K562 (cell line): ENCODE data around the gene LTBP4. TPM values are rescaled to one million over a fixed set of nuclear protein-coding genes. Genes with fewer than 3 reads are reported as not detected.

Experiments
- ATAC-seq: fragments of 200-7000 bp; cut with Tn5 transposase; 3 replicates; pipeline ENCODE4 v1.9.1; 2020; ENCODE audit warnings: moderate library complexity
- BruUV-seq: library from RNA; stranded (reverse); fragments of 400-500 nt; replicated peaks from 2 replicates; lab custom pipeline; 2021; lab: Mats Ljungman, UMichigan
- CTCF ChIA-PET: fragments of 300-600 bp; formaldehyde crosslinking; extraction: SDS; loops from one replicate; lab custom pipeline; 2021; ENCODE audit warnings: low intra/inter-chr PET ratio; lab: Yijun Ruan, JAX
- POLR2A ChIA-PET: fragments of 300-600, 350-650 bp; sonication (Branson Sonifier 250); formaldehyde crosslinking; extraction: SDS; loops from one replicate; lab custom pipeline; 2021; ENCODE audit warnings: antibody characterized with exemption, inconsistent platforms; lab: Yijun Ruan, JAX
- DNase-seq, 4 experiments: peaks; one replicate each; pipeline versions ENCODE4 v3.0.0 to v3.0.0-alpha.2; 2011 to 2018; ENCODE audit warnings: low spot score in 3 of 4, mixed read lengths in 3 of 4; ENCODE audit errors: extremely low read depth in 1 of 4
- FAIRE-seq: peaks from 2 replicates; lab custom pipeline; 2011; peaks lifted over from hg19 to GRCh38; lab: Jason Lieb, UNC
- H2AFZ ChIP-seq: 2 replicates; pipeline ENCODE4 v1.6.0; 2011; ENCODE audit warnings: low read depth, low read length, control low read depth, inconsistent platforms
- H3K27ac ChIP-seq: fragments of 200-600 bp; 3 replicates; pipeline ENCODE4 v1.8.0; 2011; ENCODE audit warnings: low read depth, mild to moderate bottlenecking, control low read depth, inconsistent platforms, low read length, moderate library complexity, mixed read lengths; ENCODE audit errors: extremely low read depth
- H3K27me3 ChIP-seq, 2 experiments: fragments of 300-600 bp in 1 of 2; 2 replicates in 1 of 2; 3 replicates in 1 of 2; pipeline versions ENCODE4 v1.6.0 to v1.8.0; 2011; ENCODE audit warnings: inconsistent platforms in 2 of 2, low read length in 2 of 2, mild to moderate bottlenecking in 1 of 2, mixed read lengths in 1 of 2, moderate library complexity in 1 of 2; ENCODE audit not compliant: control insufficient read depth in 2 of 2, insufficient read depth in 2 of 2
- H3K36me3 ChIP-seq: fragments of 300-600 bp; 3 replicates; pipeline ENCODE4 v1.8.0; 2011; ENCODE audit warnings: mild to moderate bottlenecking, low read length, inconsistent platforms; ENCODE audit not compliant: control insufficient read depth, insufficient read depth
- H3K4me1 ChIP-seq, 2 experiments: fragments of 200-600 bp in 1 of 2; replicated peaks in 1 of 2; 2 replicates in 1 of 2; 3 replicates in 1 of 2; pipeline versions ENCODE4 v1.5.1 to v1.8.0; 2011; ENCODE audit warnings: inconsistent platforms in 2 of 2, low read length in 2 of 2, mild to moderate bottlenecking in 1 of 2, mixed read lengths in 1 of 2, moderate library complexity in 1 of 2; ENCODE audit not compliant: control insufficient read depth in 2 of 2, insufficient read depth in 2 of 2
- H3K4me2 ChIP-seq: 2 replicates; pipeline ENCODE4 v1.6.1; 2011; ENCODE audit warnings: low read length, control low read depth, inconsistent platforms, mixed read lengths; ENCODE audit not compliant: insufficient read depth
- H3K4me3 ChIP-seq: fragments of 200-600 bp; sonication (generic), shearing (Covaris generic); 2 replicates; pipeline ENCODE4 v1.5.1; 2016; ENCODE audit warnings: control low read depth, inconsistent platforms
- H3K79me2 ChIP-seq: fragments of 200-600 bp; 3 replicates; pipeline ENCODE4 v1.8.0; 2011; ENCODE audit warnings: low read length, inconsistent platforms; ENCODE audit not compliant: control insufficient read depth, insufficient read depth
- H3K9ac ChIP-seq, 2 experiments: 2 replicates each; pipeline versions ENCODE4 v1.6.0 to v1.6.1; 2011; ENCODE audit warnings: low read depth in 2 of 2, low read length in 2 of 2, control low read depth in 1 of 2, inconsistent platforms in 1 of 2, mild to moderate bottlenecking in 1 of 2, mixed read lengths in 1 of 2; ENCODE audit not compliant: insufficient read depth in 1 of 2
- H3K9me1 ChIP-seq: one replicate; pipeline ENCODE4 v1.6.0; 2011; ENCODE audit warnings: inconsistent platforms, mild to moderate bottlenecking, low read length, moderate library complexity; ENCODE audit not compliant: control insufficient read depth, insufficient read depth
- H3K9me3 ChIP-seq: replicated peaks from 2 replicates; pipeline ENCODE4 v1.5.1; 2011; ENCODE audit warnings: low read depth, low read length, inconsistent platforms; ENCODE audit not compliant: control insufficient read depth, insufficient read depth
- H4K20me1 ChIP-seq: replicated peaks from 2 replicates; pipeline ENCODE4 v1.6.1; 2011; ENCODE audit warnings: low read length, inconsistent platforms, mixed read lengths; ENCODE audit not compliant: control insufficient read depth, insufficient read depth
- EP400 ChIP-seq: fragments of 450-650 bp; IDR thresholded peaks from 2 replicates; pipeline ENCODE4 v1.6.1; 2017; ENCODE audit warnings: antibody characterized with exemption, mild to moderate bottlenecking, moderate library complexity
- NFIC ChIP-seq: fragments of 450-650 bp; IDR thresholded peaks from 2 replicates; pipeline ENCODE4 v1.6.1; 2017; ENCODE audit warnings: mild to moderate bottlenecking, inconsistent platforms
- PYGO2 ChIP-seq: fragments of 450-650 bp; IDR thresholded peaks from 2 replicates; pipeline ENCODE4 v1.6.1; 2016; ENCODE audit warnings: mild to moderate bottlenecking, missing genetic modification characterization, moderate library complexity, missing compliant biosample characterization
- SRSF3 ChIP-seq: fragments of 200-400 bp; formaldehyde crosslinking; IDR thresholded peaks from 2 replicates; pipeline ENCODE4 v1.6.1; 2016; ENCODE audit warnings: mild to moderate bottlenecking, low read length, moderate library complexity; ENCODE audit not compliant: insufficient read depth
- STAT5A ChIP-seq: IDR thresholded peaks from 2 replicates; pipeline ENCODE4 v1.6.1; 2012; ENCODE audit warnings: low read length, inconsistent platforms, borderline replicate concordance
- WGBS: fragments of 100-300 bp; shearing (Covaris generic); methylation state at CpG from one replicate; pipeline ENCODE4 v1.1.6; 2016; ENCODE audit warnings: low coverage, mixed read lengths; ENCODE audit not compliant: insufficient coverage; ENCODE audit errors: missing lambda C conversion rate; 5-methylcytosine and 5-hydroxymethylcytosine counted together
- in situ Hi-C: fragments of 300-500 bp; cut with MboI; formaldehyde crosslinking; loops from 4 replicates; pipeline ENCODE4 v1.15.0; 2018; ENCODE audit warnings: inconsistent platforms, mixed read lengths
- intact Hi-C: fragments of 100-400 bp; cut with micrococcal nuclease; formaldehyde crosslinking; loops from 2 replicates; pipeline ENCODE4 v1.14.2; 2022
- polyA plus RNA-seq, 8 experiments: library from polyadenylated mRNA; depleted of rRNA in 4 of 8; stranded (reverse) in 5 of 8; unstranded in 3 of 8; fragments of >200 nt; fragmentation: Nextera tagmentation in 2 of 8; fragmentation: Illumina TruSeq in 1 of 8; extraction: Ambion mirVana in 2 of 8; extraction: Trizol in 1 of 8; gene quantifications; 2 replicates each; pipeline versions ENCODE4 v1.2.1 to v1.2.3, GENCODE V29; 2011 to 2014; ENCODE audit warnings: inconsistent platforms in 1 of 8, missing spikeins in 1 of 8
- total RNA-seq, 7 experiments: library from RNA; depleted of rRNA in 6 of 7; stranded (reverse); fragments of >200 nt in 6 of 7; fragmentation: Illumina TruSeq in 2 of 7; extraction: Trizol in 2 of 7; gene quantifications; 2 replicates each; pipeline versions ENCODE4 v1.2.1 to v1.2.3, GENCODE V29; 2011 to 2021; ENCODE audit warnings: low replicate concordance in 1 of 7
- TF ChIP-seq, protein P1 (sequence below), 2 experiments: fragments of 450-650 bp; IDR thresholded peaks; 2 replicates each; pipeline ENCODE4 v1.6.1; 2016; ENCODE audit warnings: mild to moderate bottlenecking in 2 of 2, borderline replicate concordance in 1 of 2, low read depth in 1 of 2, moderate library complexity in 1 of 2
- TF ChIP-seq, protein P2 (sequence below): fragments of 450-650 bp; conservative IDR thresholded peaks from 2 replicates; pipeline ENCODE4 v1.6.1; 2016; ENCODE audit warnings: missing genetic modification characterization, low read depth, mild to moderate bottlenecking, missing compliant biosample characterization, moderate library complexity
- TF ChIP-seq, protein P3 (sequence below): fragments of 250-450 bp; sonication (Bioruptor Pico); IDR thresholded peaks from 2 replicates; pipeline ENCODE4 v1.9.0; 2021; ENCODE audit warnings: mild to moderate bottlenecking, inconsistent platforms

LTBP4 gene
- total and polyA plus RNA-seq, 9 of the 15 experiments (the other 6 are each of a cell fraction or from before 2014, with no cell fraction given), result 0.35 to 160 (median 31.6) TPM

DNA sequence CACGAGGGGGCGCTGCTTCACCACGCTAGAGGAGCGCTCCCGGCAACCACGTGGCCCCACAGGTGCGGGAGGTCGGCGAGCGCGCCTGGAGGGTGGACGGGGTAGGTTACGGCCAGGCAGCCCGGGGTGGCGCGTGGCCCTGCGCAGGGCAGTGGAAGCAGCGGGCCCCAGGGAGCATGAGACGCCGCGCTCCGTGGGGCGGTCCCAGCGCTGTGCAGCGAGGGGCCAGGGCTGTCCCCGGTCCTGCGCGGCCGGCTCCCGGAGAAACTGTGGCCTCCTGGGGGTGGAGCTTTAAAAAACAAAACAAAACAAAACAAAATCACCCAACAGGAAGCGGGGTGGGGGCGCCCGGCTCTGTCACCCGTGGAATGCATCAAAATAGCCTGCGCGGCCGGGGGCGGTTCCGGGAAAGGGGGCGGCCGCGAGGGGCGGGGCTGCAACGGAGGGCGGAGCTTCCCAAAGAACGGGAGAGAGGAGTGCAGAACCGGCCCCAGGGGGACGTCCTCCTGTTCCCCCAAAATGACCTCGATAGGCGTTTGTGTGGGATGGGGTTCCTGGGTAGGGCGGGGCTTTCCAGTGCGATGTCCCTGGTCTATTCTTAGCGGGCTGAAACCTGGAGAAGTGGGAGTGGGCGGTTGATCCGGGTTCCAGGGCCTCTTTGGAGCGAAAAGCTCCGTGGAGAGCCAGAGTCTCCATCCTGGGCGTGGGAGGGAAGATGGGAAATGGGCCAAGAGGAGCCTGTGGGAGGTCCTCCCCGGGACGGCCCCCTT lies 61.9 kb downstream of the LTBP4 start:
- in situ Hi-C loops, result no loop called here
- peak overlapping the region; percentile 87 for H3K4me2 ChIP-seq
- TF ChIP-seq PYGO2 (tag), result no peak
- TF ChIP-seq EP400, result peak; percentile 96
- TF ChIP-seq, protein P1, sequence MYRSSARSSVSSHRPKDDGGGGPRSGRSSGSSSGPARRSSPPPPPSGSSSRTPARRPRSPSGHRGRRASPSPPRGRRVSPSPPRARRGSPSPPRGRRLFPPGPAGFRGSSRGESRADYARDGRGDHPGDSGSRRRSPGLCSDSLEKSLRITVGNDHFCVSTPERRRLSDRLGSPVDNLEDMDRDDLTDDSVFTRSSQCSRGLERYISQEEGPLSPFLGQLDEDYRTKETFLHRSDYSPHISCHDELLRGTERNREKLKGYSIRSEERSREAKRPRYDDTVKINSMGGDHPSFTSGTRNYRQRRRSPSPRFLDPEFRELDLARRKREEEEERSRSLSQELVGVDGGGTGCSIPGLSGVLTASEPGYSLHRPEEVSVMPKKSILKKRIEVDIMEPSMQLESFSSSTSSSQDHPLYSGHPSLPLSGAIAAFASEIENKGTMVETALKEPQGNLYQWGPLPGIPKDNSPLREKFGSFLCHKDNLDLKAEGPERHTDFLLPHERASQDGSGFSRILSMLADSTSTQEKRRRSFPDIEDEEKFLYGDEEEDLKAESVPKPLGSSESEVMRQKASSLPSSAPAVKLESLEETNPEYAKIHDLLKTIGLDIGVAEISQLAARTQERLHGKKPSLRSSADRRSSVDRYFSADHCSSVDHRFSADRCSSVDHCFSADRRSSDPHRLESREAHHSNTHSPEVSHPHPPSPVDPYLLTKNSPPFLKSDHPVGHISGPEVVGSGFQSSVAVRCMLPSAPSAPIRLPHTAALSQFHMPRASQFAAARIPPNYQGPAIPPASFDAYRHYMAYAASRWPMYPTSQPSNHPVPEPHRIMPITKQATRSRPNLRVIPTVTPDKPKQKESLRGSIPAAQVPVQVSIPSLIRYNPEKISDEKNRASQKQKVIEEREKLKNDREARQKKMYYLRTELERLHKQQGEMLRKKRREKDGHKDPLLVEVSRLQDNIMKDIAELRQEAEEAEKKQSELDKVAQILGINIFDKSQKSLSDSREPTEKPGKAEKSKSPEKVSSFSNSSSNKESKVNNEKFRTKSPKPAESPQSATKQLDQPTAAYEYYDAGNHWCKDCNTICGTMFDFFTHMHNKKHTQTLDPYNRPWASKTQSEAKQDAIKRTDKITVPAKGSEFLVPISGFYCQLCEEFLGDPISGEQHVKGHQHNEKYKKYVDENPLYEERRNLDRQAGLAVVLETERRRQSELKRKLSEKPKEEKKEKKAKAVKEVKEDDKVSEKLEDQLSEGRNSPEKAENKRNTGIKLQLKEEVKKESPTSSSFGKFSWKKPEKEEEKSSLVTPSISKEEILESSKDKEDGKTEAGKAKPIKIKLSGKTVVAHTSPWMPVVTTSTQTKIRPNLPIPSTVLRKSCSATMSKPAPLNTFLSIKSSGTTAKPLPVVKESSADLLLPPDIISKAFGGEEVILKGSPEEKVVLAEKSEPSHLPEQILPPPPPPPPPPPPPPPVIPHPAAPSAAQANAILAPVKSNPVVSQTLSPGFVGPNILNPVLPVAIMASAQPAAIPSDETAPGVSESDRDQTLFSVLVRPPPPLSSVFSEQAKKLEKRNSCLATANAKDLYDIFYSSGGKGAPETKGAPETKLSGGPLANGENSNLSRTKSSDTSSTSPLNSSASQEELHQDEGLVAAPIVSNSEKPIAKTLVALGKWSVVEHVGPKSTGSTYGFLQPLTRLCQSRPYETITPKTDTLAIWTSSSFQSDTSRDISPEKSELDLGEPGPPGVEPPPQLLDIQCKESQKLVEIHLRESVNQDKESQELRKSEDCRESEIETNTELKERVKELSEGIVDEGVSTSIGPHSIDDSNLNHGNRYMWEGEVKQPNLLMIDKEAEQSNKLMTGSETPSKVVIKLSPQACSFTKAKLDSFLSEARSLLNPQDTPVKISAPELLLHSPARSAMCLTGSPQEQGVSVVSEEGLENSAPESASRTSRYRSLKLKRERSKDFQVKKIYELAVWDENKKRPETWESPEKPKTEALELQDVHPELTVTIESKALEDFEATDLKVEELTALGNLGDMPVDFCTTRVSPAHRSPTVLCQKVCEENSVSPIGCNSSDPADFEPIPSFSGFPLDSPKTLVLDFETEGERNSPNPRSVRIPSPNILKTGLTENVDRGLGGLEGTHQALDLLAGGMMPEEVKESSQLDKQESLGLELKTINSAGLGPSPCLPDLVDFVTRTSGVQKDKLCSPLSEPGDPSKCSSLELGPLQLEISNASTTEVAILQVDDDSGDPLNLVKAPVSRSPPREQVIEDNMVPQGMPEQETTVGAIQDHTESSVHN (IDR thresholded peaks at IDR 0.05; ENCODE audit: borderline replicate concordance in 1 of 2, low read depth in 1 of 2), result no peak
- no peak for TF ChIP-seq SRSF3
- TF ChIP-seq, protein P2, sequence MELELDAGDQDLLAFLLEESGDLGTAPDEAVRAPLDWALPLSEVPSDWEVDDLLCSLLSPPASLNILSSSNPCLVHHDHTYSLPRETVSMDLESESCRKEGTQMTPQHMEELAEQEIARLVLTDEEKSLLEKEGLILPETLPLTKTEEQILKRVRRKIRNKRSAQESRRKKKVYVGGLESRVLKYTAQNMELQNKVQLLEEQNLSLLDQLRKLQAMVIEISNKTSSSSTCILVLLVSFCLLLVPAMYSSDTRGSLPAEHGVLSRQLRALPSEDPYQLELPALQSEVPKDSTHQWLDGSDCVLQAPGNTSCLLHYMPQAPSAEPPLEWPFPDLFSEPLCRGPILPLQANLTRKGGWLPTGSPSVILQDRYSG (tag), result no peak
- peak; percentile 90 for TF ChIP-seq NFIC
- no peak for TF ChIP-seq STAT5A
- TF ChIP-seq, protein P3, sequence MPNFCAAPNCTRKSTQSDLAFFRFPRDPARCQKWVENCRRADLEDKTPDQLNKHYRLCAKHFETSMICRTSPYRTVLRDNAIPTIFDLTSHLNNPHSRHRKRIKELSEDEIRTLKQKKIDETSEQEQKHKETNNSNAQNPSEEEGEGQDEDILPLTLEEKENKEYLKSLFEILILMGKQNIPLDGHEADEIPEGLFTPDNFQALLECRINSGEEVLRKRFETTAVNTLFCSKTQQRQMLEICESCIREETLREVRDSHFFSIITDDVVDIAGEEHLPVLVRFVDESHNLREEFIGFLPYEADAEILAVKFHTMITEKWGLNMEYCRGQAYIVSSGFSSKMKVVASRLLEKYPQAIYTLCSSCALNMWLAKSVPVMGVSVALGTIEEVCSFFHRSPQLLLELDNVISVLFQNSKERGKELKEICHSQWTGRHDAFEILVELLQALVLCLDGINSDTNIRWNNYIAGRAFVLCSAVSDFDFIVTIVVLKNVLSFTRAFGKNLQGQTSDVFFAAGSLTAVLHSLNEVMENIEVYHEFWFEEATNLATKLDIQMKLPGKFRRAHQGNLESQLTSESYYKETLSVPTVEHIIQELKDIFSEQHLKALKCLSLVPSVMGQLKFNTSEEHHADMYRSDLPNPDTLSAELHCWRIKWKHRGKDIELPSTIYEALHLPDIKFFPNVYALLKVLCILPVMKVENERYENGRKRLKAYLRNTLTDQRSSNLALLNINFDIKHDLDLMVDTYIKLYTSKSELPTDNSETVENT (CRISPR knock-in tag), result peak; percentile 80; the same call in 1 of the 2 replicates

More for the DNA sequence above, 61.9 kb downstream of the LTBP4 start:
- no peaks in the 10 kb centered on the region; the same call in 2 of the 3 replicates for H3K79me2 ChIP-seq
- ATAC-seq (peak; percentile 90), DNase-seq (peak; percentile 87 to 94 (median 90)), FAIRE-seq (peak; percentile 69)
- H3K9me3 ChIP-seq, result no peaks in the 10 kb centered on the region; the same call in 1 of the 2 replicates
- BruUV-seq, result no TSS peak
- H3K36me3 ChIP-seq, result peaks cover 15% of the 10 kb centered on the region
- H3K9ac ChIP-seq, result peak overlapping the region; percentile 78 to 95
- no peaks in the 10 kb centered on the region for H3K27me3 ChIP-seq
- H3K9me1 ChIP-seq, result no peaks in the 10 kb centered on the region
- no peaks in the 10 kb centered on the region for H4K20me1 ChIP-seq
- intact Hi-C loops, result loop anchor here (1.0 to 5.0 kb wide), 5 partner anchors 39 to 481 kb away; no protein-coding TSS in a partner anchor
- WGBS, result under 1% methylated on average over 36 of the region's 60 CpGs
- H3K4me1 ChIP-seq, result peaks cover 39 to 57% of the 10 kb centered on the region in 2 experiments
- H3K27ac ChIP-seq, result peak overlapping the region; percentile 94
- POLR2A ChIA-PET, result interaction anchor here (0.5 to 1.9 kb wide), 14 partner anchors 9 to 455 kb away, joined by 3 to 13 read pairs (median 4); partner anchors contain the start of genes COQ8B, ITPKC and RAB4B
- H3K4me3 ChIP-seq, result peak overlapping the region; percentile 75
- CTCF ChIA-PET, result interaction anchor here (0.6 to 2.5 kb wide), 6 partner anchors 35 to 599 kb away, joined by 3 to 21 read pairs (median 3); partner anchors contain the start of genes ACTMAP and SNRPA
- peak overlapping the region; percentile 92 for H2AFZ ChIP-seq
